Mesodermal cell (in vitro differentiated cells): Measurements from ENCODE around the gene GLTP.

ENCODE experiments used
- H3K27ac ChIP-seq: 2 replicates; pipeline ENCODE4 v1.7.0; 2013; ENCODE audit warnings: mild to moderate bottlenecking, low read depth, low read length, moderate library complexity; ENCODE audit not compliant: severe bottlenecking
- H3K36me3 ChIP-seq: 2 replicates; pipeline ENCODE4 v1.7.1; 2013; ENCODE audit warnings: mild to moderate bottlenecking, low read length, moderate library complexity; ENCODE audit not compliant: control insufficient read depth, insufficient read depth
- H3K4me1 ChIP-seq: one replicate; pipeline ENCODE4 v1.7.1; 2013; ENCODE audit warnings: mild to moderate bottlenecking, low read length; ENCODE audit not compliant: insufficient read depth, control insufficient read depth, poor library complexity, severe bottlenecking
- H3K4me3 ChIP-seq: 2 replicates; pipeline ENCODE4 v1.7.0; 2013; ENCODE audit warnings: low read length, control low read depth, mild to moderate bottlenecking; ENCODE audit not compliant: insufficient read depth, poor library complexity, severe bottlenecking; ENCODE audit errors: extremely low read depth
- H3K9me3 ChIP-seq: 2 replicates; pipeline ENCODE4 v1.7.1; 2013; ENCODE audit warnings: mild to moderate bottlenecking, low read length, moderate library complexity; ENCODE audit not compliant: control insufficient read depth
- WGBS, 2 experiments: methylation state at CpG; one replicate each; pipeline ENCODE4 v1.1.5; 2013; ENCODE audit warnings: missing lambda C conversion rate in 2 of 2; ENCODE audit not compliant: insufficient coverage in 2 of 2; 5-methylcytosine and 5-hydroxymethylcytosine counted together

GLTP gene

DNA sequence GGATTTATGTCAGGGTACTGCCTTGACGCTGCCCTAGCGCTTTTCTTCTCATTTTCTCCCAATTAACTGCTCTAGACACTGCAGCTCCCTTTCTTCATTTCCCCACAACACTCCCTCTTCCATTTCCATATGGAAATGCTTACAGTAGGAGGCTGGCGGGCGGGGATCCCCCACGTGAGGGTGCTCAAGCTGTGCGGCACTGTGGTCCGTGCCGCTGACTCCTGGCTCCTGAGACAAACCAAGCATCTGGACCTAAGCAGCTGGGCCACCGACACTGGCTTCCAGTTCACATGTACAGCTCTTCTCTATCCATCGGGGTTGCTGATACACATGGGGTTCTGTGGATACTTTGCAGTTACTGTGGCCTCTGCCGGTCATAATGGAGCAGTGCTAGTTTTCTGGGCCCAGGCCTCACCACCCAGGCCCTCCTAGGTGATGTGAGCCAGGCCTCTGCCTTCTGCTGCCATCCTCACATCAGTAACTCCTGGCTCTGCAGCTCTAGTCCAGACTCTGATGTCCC lies 40.0 kb upstream of the GLTP start:
- Histone ChIP-seq H3K9me3 (no peaks in the 10 kb centered on the region), H3K36me3 (peaks cover 44% of the 10 kb centered on the region), H3K27ac (no peak overlapping the region), H3K4me3 (no peak overlapping the region), H3K4me1 (no peaks in the 10 kb centered on the region)
- 89 to 96% methylated on average over 11 of the region's 11 CpGs for WGBS, 2 experiments

DNA sequence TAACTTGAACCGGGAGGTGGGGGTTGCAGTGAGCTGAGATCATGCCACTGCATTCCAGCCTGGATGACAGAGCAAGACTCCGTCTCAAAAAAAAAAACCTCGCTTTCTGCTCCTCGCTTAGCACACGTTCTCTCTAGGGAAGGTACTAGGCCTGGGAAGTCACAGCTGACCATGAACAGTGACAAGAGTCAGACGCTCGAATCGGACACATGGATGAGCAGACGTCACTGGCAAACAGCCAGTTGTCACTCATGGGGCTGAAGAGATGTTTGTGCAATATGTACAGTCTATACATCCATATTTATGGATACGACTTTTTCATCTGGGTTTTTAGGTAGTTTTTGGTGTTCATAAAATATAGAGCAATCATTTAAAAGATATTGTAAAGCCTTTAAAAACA lies 39.1 kb upstream of the GLTP start:
- H3K4me3 ChIP-seq, result no peak overlapping the region
- no peak overlapping the region for H3K27ac ChIP-seq
- no peaks in the 10 kb centered on the region for H3K9me3 ChIP-seq
- peaks cover 53% of the 10 kb centered on the region for H3K36me3 ChIP-seq
- no peaks in the 10 kb centered on the region for H3K4me1 ChIP-seq
- WGBS, 2 experiments, result 96% methylated on average over 8 to 9 of the region's 10 CpGs

DNA sequence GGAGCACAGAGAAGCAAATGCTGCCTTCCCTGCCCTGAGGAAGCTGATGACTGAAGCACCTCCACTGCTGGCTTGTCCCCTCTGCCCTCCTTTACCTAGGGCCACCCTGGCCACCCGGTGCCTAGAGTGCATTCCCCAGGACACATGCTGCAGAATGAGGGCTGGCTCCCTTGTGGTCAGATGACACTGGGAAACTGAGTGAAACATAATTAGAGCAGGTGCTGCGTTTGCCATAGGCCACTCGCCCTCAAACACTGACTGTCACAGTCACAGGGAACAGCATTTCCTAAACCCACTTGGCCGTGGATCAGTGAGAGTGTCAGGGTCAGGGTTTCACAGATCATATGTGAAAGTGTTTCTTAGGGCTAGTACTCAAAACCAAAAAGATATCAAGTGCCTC lies 35.7 kb upstream of the GLTP start:
- Histone ChIP-seq H3K36me3 (peaks cover 80% of the 10 kb centered on the region), H3K4me1 (peaks cover 4% of the 10 kb centered on the region), H3K27ac (no peak overlapping the region), H3K9me3 (no peaks in the 10 kb centered on the region), H3K4me3 (no peak overlapping the region)
- 85 to 97% methylated on average over 3 of the region's 4 CpGs for WGBS, 2 experiments

DNA sequence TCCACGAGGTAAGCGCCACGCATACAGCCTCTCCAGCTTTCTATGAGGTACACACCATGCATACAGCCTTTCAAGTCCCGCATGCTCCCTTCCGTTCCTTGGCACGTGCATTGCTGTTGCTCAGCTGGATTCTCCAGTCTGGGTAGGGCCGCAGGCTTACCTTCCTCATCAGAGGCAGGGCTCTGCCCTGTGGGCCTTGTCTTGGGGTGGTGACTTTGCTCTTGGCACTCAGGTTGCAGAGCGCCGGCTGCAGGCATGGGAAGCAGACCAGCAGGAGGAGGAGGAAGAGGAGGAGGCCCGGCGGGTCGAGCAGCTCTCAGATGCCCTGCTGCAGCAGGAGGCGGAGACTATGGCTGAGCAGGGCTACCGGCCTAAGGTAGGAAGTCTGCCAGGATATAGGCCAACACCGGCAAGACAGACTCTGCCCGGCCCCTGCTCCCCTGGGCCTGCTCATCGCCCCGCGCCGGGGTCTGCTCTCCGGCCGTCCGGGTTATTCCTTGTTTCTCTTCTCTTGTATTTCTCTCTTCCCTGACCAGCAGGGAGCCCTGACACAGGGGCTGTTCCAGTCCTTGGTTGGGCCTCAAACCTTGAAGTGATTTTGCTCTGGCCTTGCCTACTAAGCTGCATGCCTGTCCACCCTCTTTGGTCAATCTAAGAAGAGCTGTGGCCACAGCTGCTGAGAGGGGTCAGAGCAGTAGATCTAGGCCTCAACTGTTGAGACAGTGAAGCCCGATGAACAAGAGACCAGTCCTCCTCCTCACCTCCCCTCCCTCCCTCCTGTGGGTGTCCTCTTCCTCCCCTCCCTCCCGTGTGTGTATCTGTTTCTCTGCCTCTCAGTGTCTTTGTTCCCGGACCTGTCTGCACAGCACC lies 35.1 kb upstream of the GLTP start:
- H3K4me1 ChIP-seq, result peaks cover 4% of the 10 kb centered on the region

DNA sequence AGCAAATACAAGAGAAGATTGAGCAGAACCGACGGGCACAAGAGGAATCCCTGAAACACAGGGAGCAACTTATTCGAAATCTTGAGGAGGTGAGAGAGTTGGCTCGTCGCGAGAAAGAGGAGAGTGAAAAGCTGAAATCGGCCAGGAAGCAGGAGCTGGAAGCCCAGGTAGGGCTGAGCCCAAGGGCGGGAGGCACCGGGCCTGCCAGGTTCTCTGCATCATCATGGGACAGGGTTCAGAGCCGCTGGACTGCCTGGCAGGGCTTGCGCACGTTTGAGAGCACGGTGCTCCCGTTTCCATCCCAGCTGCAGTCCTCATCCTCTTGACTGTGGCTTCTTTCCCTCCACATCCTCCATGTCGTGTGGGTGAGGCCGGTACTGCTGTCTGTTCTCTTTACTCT lies 34.1 kb upstream of the GLTP start:
- peaks cover 80% of the 10 kb centered on the region for H3K36me3 ChIP-seq
- no peaks in the 10 kb centered on the region for H3K9me3 ChIP-seq
- 90 to 92% methylated on average over 13 to 16 of the region's 16 CpGs for WGBS, 2 experiments
- H3K4me1 ChIP-seq, result peaks cover 4% of the 10 kb centered on the region
- H3K4me3 ChIP-seq, result no peak overlapping the region
- H3K27ac ChIP-seq, result no peak overlapping the region

More for the DNA sequence above, 35.1 kb upstream of the GLTP start:
- H3K36me3 ChIP-seq, result peaks cover 80% of the 10 kb centered on the region
- H3K9me3 ChIP-seq, result no peaks in the 10 kb centered on the region
- no peak overlapping the region for H3K27ac ChIP-seq
- 90 to 95% methylated on average over 20 to 25 of the region's 26 CpGs for WGBS, 2 experiments
- H3K4me3 ChIP-seq, result no peak overlapping the region

DNA sequence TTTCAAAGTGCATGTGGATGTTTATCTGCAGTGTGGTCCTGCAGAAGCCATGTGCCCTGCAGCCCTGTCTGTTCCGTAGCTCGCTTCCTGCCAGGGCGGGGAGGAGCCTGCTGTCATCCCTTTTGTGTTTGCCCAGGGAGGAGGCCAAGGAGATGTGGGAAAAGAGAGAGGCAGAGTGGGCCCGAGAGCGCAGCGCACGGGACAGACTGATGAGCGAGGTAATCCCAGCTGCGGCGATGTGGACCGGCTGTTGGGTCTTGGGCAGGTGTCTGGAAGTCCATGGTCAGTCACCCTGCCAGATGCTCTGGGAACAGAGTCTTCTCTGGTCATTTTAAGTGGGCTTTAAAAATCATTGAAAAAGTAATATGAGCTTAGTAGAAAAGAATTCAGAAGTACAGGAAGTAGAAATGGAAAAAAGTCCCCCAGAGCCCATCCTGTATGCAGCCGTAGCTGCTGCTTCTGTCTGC lies 32.5 kb upstream of the GLTP start:
- Histone ChIP-seq H3K9me3 (no peaks in the 10 kb centered on the region), H3K27ac (no peak overlapping the region), H3K4me3 (no peak overlapping the region), H3K4me1 (peaks cover 4% of the 10 kb centered on the region), H3K36me3 (peaks cover 89% of the 10 kb centered on the region)
- WGBS, 2 experiments, result 90 to 94% methylated on average over 12 of the region's 12 CpGs

DNA sequence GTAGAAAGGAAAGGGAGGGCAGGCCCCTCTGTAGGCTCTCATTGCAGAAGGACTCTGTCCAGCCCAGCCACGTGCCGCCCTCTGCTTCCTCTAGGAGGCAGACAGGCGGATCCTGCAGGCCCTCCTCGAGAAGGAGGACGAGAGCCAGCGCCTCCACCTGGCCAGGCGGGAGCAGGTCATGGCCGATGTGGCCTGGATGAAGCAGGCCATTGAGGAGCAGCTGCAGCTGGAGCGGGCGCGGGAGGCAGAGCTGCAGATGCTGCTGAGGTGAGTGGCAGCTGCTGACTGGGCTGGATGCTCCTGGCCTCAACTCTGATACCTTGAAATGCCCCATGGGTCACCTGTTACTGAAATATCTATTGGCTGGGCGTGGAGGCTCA lies 30.6 kb upstream of the GLTP start:
- 63 to 64% methylated on average over 10 to 12 of the region's 12 CpGs for WGBS, 2 experiments
- Histone ChIP-seq H3K27ac (no peak overlapping the region), H3K9me3 (no peaks in the 10 kb centered on the region), H3K4me1 (peaks cover 4% of the 10 kb centered on the region), H3K4me3 (no peak overlapping the region), H3K36me3 (peaks cover 88% of the 10 kb centered on the region)

DNA sequence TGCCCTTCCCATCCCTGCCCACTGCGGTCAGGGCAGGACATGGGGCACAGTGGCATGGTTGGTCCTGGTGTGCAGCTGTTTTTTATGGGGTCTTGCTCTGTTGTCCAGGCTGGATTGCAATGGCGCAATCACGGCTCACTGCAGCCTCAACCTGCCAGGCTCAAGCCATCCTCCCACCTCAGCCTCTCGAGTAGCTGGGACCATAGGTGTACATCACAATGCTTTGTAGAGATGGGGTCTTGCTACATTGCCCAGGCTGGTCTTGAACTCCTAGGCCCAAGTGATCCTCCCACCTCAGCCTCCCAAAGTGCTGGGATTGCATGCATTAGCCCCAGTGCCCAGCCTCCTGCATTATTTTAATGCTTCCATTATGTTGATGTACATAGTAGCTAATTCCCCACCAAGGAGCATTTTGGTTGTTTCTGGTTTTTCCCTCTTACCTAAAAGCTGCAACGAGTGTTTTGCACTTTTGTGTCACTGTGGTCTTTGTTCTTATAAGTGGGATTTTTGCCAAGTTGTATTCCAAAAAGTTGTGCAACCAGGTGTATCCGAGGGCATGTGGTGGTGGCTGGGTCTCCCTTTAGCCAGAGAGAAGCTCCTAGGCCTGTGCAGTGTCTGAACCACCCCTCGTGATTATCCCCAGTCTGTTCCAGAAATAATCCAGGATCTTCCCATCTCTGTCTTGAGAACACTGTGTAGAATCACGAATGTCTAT lies 30.1 kb upstream of the GLTP start:
- H3K4me3 ChIP-seq, result no peak overlapping the region
- H3K27ac ChIP-seq, result no peak overlapping the region
- 90 to 96% methylated on average over 4 to 5 of the region's 8 CpGs for WGBS, 2 experiments
- peaks cover 4% of the 10 kb centered on the region for H3K4me1 ChIP-seq
- peaks cover 88% of the 10 kb centered on the region for H3K36me3 ChIP-seq
- H3K9me3 ChIP-seq, result no peaks in the 10 kb centered on the region

DNA sequence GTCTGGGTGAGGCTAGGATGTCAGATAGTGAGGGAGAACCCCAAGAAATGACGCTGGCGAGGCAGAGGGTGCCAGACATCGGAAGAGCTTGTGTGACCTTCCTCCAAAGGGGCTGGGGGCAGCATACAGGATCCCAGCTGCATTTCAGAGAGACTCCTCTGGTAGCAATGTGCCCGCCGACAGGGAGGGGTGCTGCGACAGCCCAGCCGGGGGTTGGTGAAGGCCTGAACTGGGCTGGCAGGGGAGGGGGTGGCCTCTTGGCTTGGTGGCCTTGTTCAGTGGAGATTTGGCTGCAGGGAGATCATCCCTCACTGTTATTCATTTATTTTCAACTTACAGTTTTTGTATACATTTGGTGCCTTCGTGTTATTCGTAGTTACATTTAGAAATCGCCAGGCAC lies 25.0 kb upstream of the GLTP start:
- Histone ChIP-seq H3K36me3 (peaks cover 72% of the 10 kb centered on the region), H3K9me3 (no peaks in the 10 kb centered on the region), H3K27ac (no peak overlapping the region), H3K4me3 (no peak overlapping the region), H3K4me1 (peaks cover 8% of the 10 kb centered on the region)
- WGBS, 2 experiments, result 86 to 93% methylated on average over 3 to 10 of the region's 10 CpGs

DNA sequence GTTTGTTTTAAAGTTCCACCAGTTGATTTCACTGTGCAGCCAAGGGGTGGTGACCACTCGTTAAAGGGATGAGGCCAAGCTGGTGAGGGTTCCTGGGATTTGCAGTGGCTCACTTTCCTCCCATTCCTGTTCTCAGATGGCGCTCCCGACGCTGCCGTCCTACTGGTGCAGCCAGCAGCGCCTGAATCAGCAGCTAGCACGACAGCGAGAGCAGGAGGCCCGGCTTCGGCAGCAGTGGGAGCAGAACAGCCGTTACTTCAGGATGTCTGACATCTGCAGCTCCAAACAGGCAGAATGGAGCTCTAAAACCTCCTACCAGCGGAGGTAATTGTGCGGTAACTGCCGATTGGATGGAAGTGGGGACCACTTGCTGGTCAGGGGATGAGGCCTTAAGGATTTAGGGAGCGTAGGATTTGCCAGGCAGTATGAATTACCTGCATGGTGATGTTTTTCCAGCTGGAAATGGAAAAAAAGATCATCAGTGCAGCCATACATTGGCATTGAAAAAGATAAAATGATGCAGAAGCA lies 22.6 kb upstream of the GLTP start:
- 88 to 90% methylated on average over 14 of the region's 15 CpGs for WGBS, 2 experiments
- no peaks in the 10 kb centered on the region for H3K9me3 ChIP-seq

More for the DNA sequence above, 22.6 kb upstream of the GLTP start:
- Histone ChIP-seq H3K4me1 (peaks cover 8% of the 10 kb centered on the region), H3K27ac (no peak overlapping the region), H3K4me3 (no peak overlapping the region), H3K36me3 (peaks cover 53% of the 10 kb centered on the region)
